ENCODE measurements around the gene TAMALIN.

- TF ChIP-seq POLR2A (IDR thresholded peaks at IDR 0.05): no peak
- no peak for TF ChIP-seq CTCF (IDR thresholded peaks at IDR 0.05)
These were observed 8.8 kb downstream of the TAMALIN start for GRCh38 chr12:52015532-52016041.

Data from suprapubic skin (tissue), 3 donors.